Epidermal melanocyte (primary cell): ENCODE measurements around the gene CDC45.

Experiments
- DNase-seq: peaks from one replicate; pipeline ENCODE4 v3.0.0; 2011; ENCODE audit warnings: low spot score; ENCODE audit not compliant: insufficient read length

Gene CDC45

DNA sequence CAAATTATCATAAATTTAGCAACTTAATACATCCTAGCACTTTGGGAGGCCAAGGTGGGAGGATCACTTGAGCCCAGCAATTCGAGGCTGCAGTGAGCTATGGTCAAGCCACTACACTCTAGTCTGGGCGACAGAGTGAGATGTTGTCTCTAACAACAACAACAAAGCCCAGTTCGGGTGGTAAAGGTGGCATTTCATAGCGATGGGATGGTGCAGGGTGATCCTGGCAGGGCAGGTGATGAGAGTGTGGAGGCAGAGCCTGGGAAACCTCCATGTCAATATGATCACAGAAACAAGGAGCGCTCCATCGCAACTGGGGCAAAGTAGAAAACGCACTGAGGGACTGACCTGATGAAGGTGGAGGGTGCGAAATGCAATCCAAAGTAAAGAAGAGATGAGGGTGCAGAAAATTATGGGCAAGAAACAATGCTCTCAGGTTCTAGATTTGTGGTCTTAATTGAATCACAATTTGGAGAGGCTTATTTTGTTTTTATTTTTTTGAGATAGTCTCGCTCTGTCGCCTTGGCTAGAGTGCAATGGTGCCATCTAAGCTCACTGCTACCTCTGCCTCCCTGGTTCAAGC lies 77.3 kb downstream of the CDC45 start:
- DNase-seq = no peak

DNA sequence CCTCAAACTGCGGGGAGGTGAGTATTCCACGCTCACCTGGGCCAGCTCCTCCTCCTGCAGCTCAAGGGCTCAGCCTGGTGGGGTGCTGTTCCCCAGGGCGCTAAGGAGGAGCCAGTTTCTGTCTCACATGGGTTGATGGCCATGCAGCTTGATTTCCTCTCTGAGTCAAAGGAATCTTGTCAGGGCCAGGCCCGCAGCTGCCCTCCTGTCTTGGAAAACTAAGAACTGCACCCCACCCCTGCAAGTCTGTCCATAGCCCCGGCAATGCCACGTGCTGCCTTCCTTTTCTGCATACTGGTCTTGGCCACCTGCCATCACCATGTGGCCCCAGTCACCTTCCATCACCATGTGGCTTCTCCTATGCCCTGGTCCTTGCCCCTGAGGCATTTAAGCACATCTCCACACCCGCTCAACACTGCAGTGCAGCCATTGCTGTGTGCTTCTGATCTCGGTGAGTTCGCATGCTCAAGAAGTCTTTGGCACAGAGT lies 79.6 kb downstream of the CDC45 start:
- DNase-seq = no peak

DNA sequence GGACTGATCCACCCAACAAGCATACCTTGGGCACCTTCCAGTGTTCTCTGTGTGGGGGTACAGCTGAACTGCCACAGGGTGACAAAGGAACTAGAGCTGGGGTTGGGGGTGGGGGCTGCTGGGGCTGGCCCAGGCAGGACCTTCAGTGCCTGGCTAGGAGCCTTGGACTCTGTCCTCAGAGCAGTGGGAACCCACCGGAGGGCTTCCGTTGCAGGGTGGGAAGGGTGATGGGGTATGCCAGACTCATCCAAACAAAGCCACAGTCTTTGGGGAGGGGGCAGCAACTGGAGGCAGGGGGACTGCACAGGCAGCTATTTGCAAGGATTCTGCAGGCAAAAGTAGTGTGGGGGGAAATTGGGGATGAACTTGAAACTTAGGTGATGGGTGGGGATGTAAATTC lies 80.2 kb downstream of the CDC45 start:
- no peak for DNase-seq

DNA sequence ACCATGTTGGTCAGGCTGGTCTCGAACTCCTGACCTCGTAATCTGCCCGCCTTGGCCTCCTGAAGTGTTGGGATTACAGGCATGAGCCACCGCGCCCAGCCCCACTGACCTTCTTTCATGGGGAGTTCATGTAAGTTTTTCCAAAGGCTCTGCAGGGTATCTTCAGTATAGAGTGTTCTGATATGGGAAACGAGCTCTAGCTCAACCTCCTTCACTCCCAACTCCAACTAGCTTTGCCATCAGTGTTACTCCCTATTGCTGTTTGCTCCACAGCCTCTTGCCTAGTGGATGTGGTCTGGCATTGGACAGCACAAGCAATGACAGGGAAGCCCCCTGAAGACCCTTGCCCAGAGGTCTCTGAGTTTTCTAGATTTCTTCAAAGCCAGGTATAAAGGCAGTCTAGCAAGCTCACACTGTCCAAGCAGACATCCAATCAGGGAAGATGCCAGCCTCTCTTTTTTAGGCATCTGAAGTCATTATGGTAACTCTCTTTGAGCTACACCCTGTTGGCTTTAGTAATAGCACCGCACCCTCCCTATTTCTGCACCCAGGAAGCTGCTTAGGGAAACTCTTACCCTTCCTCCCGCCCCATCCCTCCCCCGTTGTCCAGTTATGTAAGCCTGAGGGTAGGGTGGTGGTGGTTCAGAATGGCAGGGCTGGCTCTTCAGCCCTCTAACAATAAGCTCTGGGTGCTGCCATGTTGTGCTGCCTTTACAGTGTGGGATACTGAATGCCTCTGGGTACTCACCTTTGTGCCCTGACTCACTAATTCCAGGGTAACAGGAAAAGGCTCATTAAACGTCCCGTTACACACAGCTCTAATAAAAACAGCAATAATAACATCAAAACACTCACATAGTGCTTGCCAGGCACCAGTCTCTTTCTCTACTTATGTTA lies 85.9 kb downstream of the CDC45 start:
- no peak for DNase-seq

DNA sequence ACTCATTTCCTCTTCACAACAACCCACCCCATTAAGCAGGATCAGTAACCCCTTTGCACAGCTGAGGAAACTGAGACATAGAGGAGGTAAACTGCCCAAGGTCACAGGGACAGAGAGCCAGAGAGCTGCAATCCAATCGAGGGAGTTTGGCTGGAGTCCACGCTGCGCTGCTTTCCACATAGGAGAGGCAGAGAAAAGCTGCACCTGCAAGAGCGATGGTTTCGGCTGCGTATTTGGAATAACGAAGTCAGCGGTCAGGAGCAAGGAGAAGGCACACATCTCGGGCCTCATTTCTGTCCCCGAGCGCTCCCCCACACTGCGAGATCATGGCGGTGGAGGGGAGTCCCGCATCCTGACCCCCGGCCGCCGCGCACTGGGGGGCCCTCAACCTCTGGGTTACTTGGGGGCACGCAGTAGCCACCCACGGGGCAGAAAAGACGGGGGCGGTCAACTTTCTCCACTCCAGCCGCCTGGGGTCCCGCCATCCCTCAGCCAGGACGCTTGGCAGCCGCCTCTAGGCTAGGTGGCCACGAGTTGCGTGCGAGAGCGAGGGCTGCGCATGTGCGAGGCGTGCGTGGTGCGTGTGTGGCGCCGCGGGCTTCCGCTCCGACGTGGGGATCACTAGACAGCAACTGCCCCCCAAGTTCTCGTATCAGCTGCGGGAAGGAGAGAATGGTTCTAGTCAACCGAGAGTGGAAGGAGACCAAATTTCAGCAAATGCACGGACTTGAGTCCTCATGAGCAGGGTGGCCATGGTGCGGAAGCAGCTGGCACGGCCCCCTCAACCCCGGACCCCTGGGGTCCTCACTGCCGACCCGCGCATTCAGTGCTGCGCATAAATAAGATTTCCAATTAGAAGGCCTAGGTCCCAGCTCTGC lies 86.8 kb downstream of the CDC45 start:
- DNase-seq = no peak

DNA sequence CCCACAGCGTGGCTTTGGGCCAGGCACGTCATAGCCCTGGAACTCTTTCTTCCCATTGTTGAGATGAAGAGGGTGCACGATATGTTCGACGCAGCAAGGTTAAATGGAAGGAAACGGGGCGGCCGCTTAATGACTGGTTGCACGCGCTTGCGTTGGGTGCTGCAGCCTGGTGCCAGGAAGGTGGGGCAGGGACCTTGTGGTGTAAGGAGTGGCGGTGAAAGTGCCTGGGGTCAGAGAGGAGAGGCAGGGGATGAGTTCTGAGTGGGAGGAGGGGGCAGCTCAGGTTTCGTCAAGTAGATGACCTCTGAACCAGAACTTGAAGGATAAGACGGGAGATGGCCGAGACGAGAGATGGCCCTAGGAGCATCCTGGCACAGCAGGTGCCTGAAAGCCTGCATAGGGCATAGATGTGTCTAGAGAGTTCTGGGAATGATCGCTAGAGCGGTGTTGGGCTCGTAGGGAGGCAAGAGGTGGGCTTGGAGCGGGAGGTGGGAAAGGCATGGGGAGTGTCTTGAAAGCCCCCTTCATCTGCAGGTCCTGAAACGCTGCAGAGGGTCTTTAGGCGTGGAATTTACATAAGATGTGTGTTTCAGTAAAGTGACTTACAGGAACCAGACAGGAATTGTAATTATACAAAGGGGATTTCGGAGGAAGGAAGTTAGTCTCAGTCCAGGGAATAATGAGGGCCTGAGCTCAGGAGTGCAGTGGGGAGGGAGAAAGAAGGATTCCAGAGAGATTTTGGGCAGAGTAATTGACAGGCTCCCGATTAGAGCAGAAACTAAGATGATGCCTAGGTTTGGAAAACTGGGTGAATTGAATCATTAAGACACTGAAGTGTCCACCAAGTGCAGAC lies 87.7 kb downstream of the CDC45 start:
- DNase-seq = no peak

DNA sequence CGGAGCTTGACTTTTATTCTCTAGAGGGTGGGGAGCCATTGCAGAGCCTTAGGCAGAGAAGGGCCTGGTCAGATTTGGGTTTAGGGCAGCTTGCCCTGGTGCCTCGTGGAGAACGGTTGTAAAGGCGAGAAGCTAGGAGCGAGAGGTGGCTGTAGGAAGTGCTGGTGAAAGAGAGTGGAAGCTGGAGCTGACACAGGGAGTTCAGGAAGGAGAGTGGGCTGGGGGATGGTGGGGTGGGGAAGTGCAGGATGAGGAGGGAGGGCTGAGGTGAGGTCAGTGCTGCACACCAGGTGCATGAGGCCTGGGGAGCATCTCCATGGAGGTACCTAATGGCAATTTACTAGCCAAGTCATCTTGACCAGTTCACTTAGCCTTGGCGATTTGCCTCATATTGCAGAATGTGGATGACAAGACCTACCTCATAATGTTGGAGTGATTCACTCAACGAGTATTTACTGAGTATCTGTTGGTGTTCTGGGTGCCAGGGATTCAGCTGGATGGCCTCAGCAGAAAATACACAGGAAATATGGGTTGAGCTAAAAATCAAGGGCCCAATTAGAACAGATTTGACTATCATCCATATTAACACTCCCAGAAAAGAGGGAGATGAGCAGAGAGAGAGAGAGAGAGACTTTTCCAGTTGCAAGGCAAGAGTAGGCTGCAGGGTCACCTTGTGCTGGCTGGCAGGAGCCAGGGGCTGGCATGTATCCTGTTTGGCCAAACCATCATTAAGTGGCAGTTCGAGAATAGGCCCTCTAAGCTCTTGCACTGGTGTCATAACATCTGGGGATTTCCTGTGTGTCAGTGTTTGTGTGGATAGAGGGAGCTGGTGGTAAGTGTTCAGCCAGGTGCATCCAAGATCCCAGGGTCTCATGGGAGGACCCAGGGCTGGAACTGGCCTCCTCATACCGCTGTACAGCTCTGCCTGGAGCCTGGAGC lies 88.9 kb downstream of the CDC45 start:
- no peak for DNase-seq

DNA sequence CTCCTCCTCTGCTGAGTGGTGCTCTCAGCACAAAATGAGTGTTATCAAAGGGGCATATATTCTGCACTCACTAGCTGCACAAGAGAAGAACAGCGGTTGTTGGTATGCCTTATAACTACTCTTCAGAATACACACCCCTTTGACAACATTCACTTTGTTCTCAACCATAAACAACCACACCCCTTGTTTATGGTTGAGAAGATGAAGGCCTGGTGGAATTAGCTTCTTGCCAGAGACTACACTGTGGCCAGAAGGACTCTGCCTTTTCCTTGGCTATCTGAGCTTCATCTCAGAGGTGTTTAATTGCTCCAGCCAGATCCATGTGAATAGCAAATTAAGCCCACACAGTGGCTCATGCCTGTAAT lies 89.5 kb downstream of the CDC45 start:
- no peak for DNase-seq

DNA sequence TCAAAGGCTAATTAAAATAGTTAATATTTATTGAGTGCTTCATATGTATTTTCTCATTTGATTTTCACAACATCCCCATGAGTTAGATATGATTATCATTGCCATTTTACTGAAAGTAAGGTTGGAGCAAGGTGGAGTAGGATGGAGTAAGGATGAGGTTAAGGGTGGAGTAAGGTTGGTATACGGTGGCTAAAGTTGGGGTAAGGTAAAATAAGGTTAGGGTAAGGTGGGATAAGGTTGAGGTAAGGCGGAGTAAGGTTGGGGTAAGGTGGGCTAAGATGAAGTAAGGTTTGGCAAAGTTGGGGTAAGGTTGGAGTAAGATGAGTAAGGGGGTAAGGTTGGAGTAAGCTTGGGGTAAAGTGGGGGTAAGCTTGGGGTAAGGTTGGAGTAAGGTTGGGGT lies 90.3 kb downstream of the CDC45 start:
- no peak for DNase-seq
